ENCODE results near the gene NECAB2.
"Not testable (repeated sequence)": the region's sequence is repeated elsewhere in the genome, so short reads cannot be mapped to it uniquely, and the experiment has no call there.

The NECAB2 gene

DNA sequence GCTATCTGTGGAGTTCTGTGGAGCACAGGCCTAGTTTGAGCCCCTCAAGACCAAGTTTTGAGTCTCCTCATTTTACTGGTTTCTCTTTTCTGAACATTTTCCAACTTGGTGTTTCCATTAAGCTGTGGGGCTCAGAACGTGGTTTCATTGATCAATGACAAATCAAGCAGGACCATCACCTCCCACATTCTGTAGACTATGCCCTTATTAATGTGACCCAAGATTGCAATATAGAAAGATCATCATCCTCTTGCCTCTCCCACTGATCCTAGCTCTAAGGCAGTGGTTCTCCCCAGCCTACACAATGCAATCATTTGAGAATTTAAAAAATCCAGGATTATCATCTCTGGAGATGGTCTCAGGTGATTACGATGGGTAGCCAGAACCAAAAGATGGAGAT, 30.8 kb upstream of the NECAB2 start:
- Histone ChIP-seq H3K27ac (ENCODE audit: insufficient read depth in 1 of 2, low read depth in 1 of 2, low read length in 2 of 2, poor library complexity in 1 of 2, severe bottlenecking in 2 of 2) (no peak overlapping the region), H3K4me1 (ENCODE audit: control extremely low read depth in 1 of 4, control insufficient read depth in 4 of 4, insufficient read depth in 4 of 4, low read length in 3 of 4) (no peaks in the 10 kb centered on the region), H3K36me3 (ENCODE audit: control insufficient read depth in 4 of 4, insufficient read depth in 4 of 4, low read length in 3 of 4) (no peaks in the 10 kb centered on the region), H3K27me3 (replicated peaks in 2 of 5; ENCODE audit: control insufficient read depth in 4 of 5, insufficient read depth in 5 of 5, low read length in 4 of 5) (no peaks in the 10 kb centered on the region), H3K4me3 (ENCODE audit: control insufficient read depth in 1 of 7, extremely low read depth in 1 of 7, insufficient read depth in 4 of 7, low read depth in 2 of 7, low read length in 6 of 7) (no peak overlapping the region), H3K9me3 (ENCODE audit: control extremely low read depth in 1 of 5, control insufficient read depth in 4 of 5, insufficient read depth in 2 of 5, low read depth in 1 of 5, low read length in 4 of 5) (no peaks in the 10 kb centered on the region)
- ChIA-PET CTCF (interaction anchor here (2.4 kb wide), 1 partner anchor 11 kb away, joined by 9 read pairs; no protein-coding TSS in a partner anchor), POLR2A (no interaction called here)
- 92% methylated on average over 2 of the region's 2 CpGs for WGBS (ENCODE audit: insufficient coverage)
- no peak for DNase-seq

DNA sequence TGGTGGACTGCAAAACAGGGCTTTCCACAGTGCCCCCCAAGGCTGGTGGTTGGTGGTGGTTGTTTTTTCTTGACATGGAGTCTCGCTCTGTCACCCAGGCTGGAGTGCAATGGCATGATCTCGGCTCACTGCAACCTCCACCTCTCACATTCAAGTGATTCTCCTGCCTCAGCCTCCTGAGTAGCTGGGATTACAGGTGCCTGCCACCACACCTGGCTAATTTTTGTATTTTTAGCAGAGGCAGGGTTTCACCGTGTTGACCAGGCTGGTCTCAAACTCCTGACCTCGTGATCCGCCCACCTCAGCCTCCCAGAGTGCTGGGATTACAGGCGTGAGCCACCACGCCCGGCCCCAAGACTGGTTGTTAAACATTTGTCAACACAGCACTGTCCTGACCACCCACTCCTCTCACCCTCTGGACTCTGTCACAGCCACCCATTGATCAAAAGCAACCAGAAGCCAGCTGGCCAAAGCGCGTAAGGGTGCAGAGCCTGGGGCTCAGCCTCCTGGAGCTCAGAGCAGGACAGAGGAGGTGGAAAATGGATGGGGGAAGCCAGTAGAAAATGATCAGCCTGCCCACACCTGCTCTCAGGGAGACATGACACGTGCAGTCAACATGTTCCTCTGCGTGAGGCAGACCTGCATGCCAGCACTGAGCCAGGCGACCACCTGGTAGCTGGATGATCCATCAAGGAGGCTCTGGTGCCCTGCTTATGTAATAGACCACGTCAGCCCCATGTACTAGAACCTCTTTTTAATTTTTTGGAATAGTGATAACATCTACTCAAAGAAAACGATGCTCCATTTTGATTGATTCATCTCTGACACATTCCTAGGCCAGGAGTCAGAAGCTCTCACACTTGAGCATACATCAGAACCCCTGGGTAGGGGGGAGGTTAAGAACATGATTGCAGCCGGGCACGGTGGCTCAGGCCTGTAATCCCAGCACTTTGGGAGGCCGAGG, 29.8 kb upstream of the NECAB2 start:
- ChIA-PET CTCF (interaction anchor here (1.0 to 2.4 kb wide), 2 partner anchors 8 to 12 kb away, joined by 3 to 9 read pairs; no protein-coding TSS in a partner anchor), POLR2A (interaction anchor here (0.6 kb wide), 1 partner anchor 151 kb away, joined by 3 read pairs; no protein-coding TSS in a partner anchor)
- WGBS (ENCODE audit: insufficient coverage), result 95% methylated on average over 9 of the region's 18 CpGs

DNA sequence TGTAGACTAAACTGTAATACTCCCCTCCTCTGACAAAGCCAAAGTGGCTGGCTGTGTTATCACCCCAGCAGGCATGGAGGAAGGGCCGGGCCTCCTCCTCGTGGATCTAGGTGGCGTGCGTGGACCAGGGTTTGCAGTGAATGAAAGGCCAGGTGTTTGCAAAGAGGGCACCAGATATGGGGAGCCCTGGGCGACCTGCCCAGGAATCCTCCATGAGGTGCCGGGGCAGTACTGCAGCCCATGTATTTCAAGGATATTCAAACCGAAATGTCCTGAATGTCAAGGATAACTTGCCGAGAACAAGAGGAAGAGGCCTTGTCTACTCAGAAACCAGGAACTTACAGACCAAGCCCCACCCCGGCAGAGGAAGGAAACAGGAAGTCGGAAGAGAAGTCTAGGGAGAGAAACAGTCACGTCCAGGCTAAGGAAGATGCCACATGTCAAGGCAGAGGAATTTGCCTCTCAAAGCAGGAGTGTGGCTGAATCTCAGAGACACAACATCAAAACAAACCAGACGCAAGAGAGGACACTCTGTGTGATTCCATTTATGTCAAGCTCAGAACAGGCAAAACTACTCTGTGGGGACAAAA, 28.7 kb upstream of the NECAB2 start:
- Histone ChIP-seq H3K9me3 (ENCODE audit: control extremely low read depth in 1 of 5, control insufficient read depth in 4 of 5, insufficient read depth in 2 of 5, low read depth in 1 of 5, low read length in 4 of 5) (no peaks in the 10 kb centered on the region), H3K27me3 (replicated peaks in 2 of 5; ENCODE audit: control insufficient read depth in 4 of 5, insufficient read depth in 5 of 5, low read length in 4 of 5) (no peaks in the 10 kb centered on the region), H3K27ac (ENCODE audit: insufficient read depth in 1 of 2, low read depth in 1 of 2, low read length in 2 of 2, poor library complexity in 1 of 2, severe bottlenecking in 2 of 2) (no peak overlapping the region), H3K36me3 (ENCODE audit: control insufficient read depth in 4 of 4, insufficient read depth in 4 of 4, low read length in 3 of 4) (no peaks in the 10 kb centered on the region), H3K4me3 (ENCODE audit: control insufficient read depth in 1 of 7, extremely low read depth in 1 of 7, insufficient read depth in 4 of 7, low read depth in 2 of 7, low read length in 6 of 7) (no peak overlapping the region), H3K4me1 (ENCODE audit: control extremely low read depth in 1 of 4, control insufficient read depth in 4 of 4, insufficient read depth in 4 of 4, low read length in 3 of 4) (no peaks in the 10 kb centered on the region)
- WGBS (ENCODE audit: insufficient coverage), result 83% methylated on average over 11 of the region's 12 CpGs
- CTCF ChIA-PET, result interaction anchor here (1.0 kb wide), 1 partner anchor 10 kb away, joined by 3 read pairs; no protein-coding TSS in a partner anchor
- POLR2A ChIA-PET, result interaction anchor here (0.6 kb wide), 2 partner anchors 150 to 378 kb away, joined by 3 read pairs; no protein-coding TSS in a partner anchor
- no peak for DNase-seq

More for the DNA sequence above, 29.8 kb upstream of the NECAB2 start:
- no peaks in the 10 kb centered on the region for H3K9me3 ChIP-seq (ENCODE audit: control extremely low read depth in 1 of 5, control insufficient read depth in 4 of 5, insufficient read depth in 2 of 5, low read depth in 1 of 5, low read length in 4 of 5)
- no peaks in the 10 kb centered on the region for H3K36me3 ChIP-seq (ENCODE audit: control insufficient read depth in 4 of 4, insufficient read depth in 4 of 4, low read length in 3 of 4)
- no peaks in the 10 kb centered on the region for H3K27me3 ChIP-seq (replicated peaks in 2 of 5; ENCODE audit: control insufficient read depth in 4 of 5, insufficient read depth in 5 of 5, low read length in 4 of 5)
- no peak overlapping the region for H3K4me3 ChIP-seq (ENCODE audit: control insufficient read depth in 1 of 7, extremely low read depth in 1 of 7, insufficient read depth in 4 of 7, low read depth in 2 of 7, low read length in 6 of 7)
- no peaks in the 10 kb centered on the region for H3K4me1 ChIP-seq (ENCODE audit: control extremely low read depth in 1 of 4, control insufficient read depth in 4 of 4, insufficient read depth in 4 of 4, low read length in 3 of 4)
- no peak for DNase-seq
- H3K27ac ChIP-seq (ENCODE audit: insufficient read depth in 1 of 2, low read depth in 1 of 2, low read length in 2 of 2, poor library complexity in 1 of 2, severe bottlenecking in 2 of 2), result no peak overlapping the region

DNA sequence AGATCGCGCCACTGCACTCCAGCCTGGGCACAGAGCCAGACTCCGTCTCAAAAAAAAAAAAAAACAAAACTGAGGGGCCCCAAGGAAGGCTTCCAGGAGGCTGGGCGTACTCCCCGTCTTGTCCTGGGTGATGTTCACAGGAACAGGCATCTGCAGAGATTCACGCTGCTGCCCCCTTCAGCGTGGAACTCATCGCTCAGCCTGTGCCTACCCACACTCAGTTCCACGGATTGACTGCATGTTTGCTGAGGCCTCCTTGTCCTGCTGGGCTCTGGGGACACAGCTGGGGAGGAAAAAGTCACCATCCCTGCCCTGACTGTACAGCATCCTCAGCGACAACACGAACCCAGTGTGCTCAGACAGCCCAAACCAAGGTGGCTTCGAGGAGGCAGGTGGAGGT, 27.9 kb upstream of the NECAB2 start:
- DNase-seq, result no peak
- Histone ChIP-seq H3K4me3 (ENCODE audit: control insufficient read depth in 1 of 7, extremely low read depth in 1 of 7, insufficient read depth in 4 of 7, low read depth in 2 of 7, low read length in 6 of 7) (no peak overlapping the region), H3K27ac (ENCODE audit: insufficient read depth in 1 of 2, low read depth in 1 of 2, low read length in 2 of 2, poor library complexity in 1 of 2, severe bottlenecking in 2 of 2) (no peak overlapping the region), H3K9me3 (ENCODE audit: control extremely low read depth in 1 of 5, control insufficient read depth in 4 of 5, insufficient read depth in 2 of 5, low read depth in 1 of 5, low read length in 4 of 5) (no peaks in the 10 kb centered on the region), H3K4me1 (ENCODE audit: control extremely low read depth in 1 of 4, control insufficient read depth in 4 of 4, insufficient read depth in 4 of 4, low read length in 3 of 4) (no peaks in the 10 kb centered on the region), H3K36me3 (ENCODE audit: control insufficient read depth in 4 of 4, insufficient read depth in 4 of 4, low read length in 3 of 4) (no peaks in the 10 kb centered on the region), H3K27me3 (replicated peaks in 2 of 5; ENCODE audit: control insufficient read depth in 4 of 5, insufficient read depth in 5 of 5, low read length in 4 of 5) (no peaks in the 10 kb centered on the region)
- CTCF ChIA-PET, result interaction anchor here (0.7 kb wide), 1 partner anchor 29 kb away, joined by 3 read pairs; no protein-coding TSS in a partner anchor
- POLR2A ChIA-PET, result no interaction called here
- WGBS (ENCODE audit: insufficient coverage), result 78% methylated on average over 9 of the region's 12 CpGs

DNA sequence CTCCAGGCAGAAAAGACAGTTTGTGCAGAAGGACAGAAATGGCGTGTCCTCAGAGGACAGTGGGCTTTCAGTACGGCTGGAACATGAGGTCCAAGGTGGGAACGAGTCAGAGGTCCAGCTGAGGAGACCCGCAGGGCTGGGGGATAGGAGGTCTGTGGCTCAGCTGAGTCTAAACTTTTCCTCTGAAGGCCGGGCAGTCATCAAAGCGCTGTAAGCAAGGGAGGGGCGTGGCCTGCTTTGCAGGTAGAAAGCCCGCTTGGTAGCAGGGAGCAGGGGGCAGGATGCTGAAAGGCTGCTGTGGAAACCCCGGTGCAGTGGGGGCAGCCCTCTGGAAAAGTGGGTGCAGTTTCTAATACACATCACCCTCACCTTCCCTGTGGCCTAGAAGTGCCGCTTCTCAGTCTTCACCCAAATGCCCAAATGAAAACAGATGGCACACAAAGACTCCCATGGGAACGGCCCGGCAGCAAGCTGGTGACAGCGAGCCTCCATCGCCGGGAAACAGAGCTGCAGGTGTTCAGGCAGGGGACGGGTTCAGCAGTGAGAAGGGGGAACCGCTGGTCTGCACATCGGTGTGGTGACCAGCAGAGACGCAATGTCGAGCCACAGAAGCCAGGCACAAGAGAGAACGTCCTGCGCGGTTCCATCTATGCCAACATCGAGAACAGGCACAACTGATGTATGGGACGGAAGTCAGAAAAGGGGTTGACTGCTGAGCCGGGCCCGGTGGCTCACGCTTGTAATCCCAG, 27.2 kb upstream of the NECAB2 start:
- Histone ChIP-seq H3K9me3 (ENCODE audit: control extremely low read depth in 1 of 5, control insufficient read depth in 4 of 5, insufficient read depth in 2 of 5, low read depth in 1 of 5, low read length in 4 of 5) (no peaks in the 10 kb centered on the region), H3K4me1 (ENCODE audit: control extremely low read depth in 1 of 4, control insufficient read depth in 4 of 4, insufficient read depth in 4 of 4, low read length in 3 of 4) (no peaks in the 10 kb centered on the region), H3K27me3 (replicated peaks in 2 of 5; ENCODE audit: control insufficient read depth in 4 of 5, insufficient read depth in 5 of 5, low read length in 4 of 5) (no peaks in the 10 kb centered on the region), H3K4me3 (ENCODE audit: control insufficient read depth in 1 of 7, extremely low read depth in 1 of 7, insufficient read depth in 4 of 7, low read depth in 2 of 7, low read length in 6 of 7) (no peak overlapping the region), H3K36me3 (ENCODE audit: control insufficient read depth in 4 of 4, insufficient read depth in 4 of 4, low read length in 3 of 4) (no peaks in the 10 kb centered on the region), H3K27ac (ENCODE audit: insufficient read depth in 1 of 2, low read depth in 1 of 2, low read length in 2 of 2, poor library complexity in 1 of 2, severe bottlenecking in 2 of 2) (no peak overlapping the region)
- no peak for DNase-seq
- ChIA-PET POLR2A (no interaction called here), CTCF (interaction anchor here (0.6 to 1.3 kb wide), 2 partner anchors 12 to 521 kb away, joined by 3 to 4 read pairs; no protein-coding TSS in a partner anchor)
- 96% methylated on average over 23 of the region's 28 CpGs for WGBS (ENCODE audit: insufficient coverage)

DNA sequence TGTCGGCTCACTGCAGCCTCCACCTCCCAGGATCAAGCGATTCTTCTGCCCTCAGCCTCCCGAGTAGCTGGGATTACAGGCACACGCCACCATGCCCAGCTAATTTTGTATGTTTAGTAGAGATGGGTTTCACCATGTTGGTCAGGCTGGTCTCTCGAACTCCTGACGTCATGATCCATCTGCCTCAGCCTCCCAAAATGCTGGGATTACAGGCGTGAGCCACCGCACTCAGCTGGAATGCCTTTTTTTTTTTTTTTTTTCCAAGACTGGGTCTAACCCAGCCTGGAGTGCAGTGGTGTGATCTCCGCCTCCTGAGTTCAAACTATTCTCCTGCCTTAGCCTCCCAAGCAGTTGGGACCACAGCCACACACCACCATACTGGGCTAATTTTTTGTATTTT, 26.5 kb upstream of the NECAB2 start:
- H3K27me3 ChIP-seq (replicated peaks in 2 of 5; ENCODE audit: control insufficient read depth in 4 of 5, insufficient read depth in 5 of 5, low read length in 4 of 5); DNase-seq; H3K4me3 ChIP-seq (ENCODE audit: control insufficient read depth in 1 of 7, extremely low read depth in 1 of 7, insufficient read depth in 4 of 7, low read depth in 2 of 7, low read length in 6 of 7); POLR2A ChIA-PET; H3K4me1 ChIP-seq (ENCODE audit: control extremely low read depth in 1 of 4, control insufficient read depth in 4 of 4, insufficient read depth in 4 of 4, low read length in 3 of 4); H3K27ac ChIP-seq (ENCODE audit: insufficient read depth in 1 of 2, low read depth in 1 of 2, low read length in 2 of 2, poor library complexity in 1 of 2, severe bottlenecking in 2 of 2); H3K36me3 ChIP-seq (ENCODE audit: control insufficient read depth in 4 of 4, insufficient read depth in 4 of 4, low read length in 3 of 4); H3K9me3 ChIP-seq (ENCODE audit: control extremely low read depth in 1 of 5, control insufficient read depth in 4 of 5, insufficient read depth in 2 of 5, low read depth in 1 of 5, low read length in 4 of 5): not testable (repeated sequence)
- CTCF ChIA-PET, result interaction anchor here (1.3 kb wide), 1 partner anchor 13 kb away, joined by 4 read pairs; no protein-coding TSS in a partner anchor
- 100% methylated on average over 4 of the region's 9 CpGs for WGBS (ENCODE audit: insufficient coverage)
